HEK293 (cell line): ENCODE measurements around the gene RIMKLB.
"Not testable (repeated sequence)": the region's sequence is repeated elsewhere in the genome, so short reads cannot be mapped to it uniquely, and the experiment has no call there.

Source experiments
- SP2 ChIP-seq: fragments of 450-650 bp; formaldehyde crosslinking; IDR thresholded peaks from 2 replicates; pipeline ENCODE4 v1.5.1; 2016; ENCODE audit warnings: missing biosample characterization, missing genetic modification characterization
- ZBTB7A ChIP-seq: fragments of 450-650 bp; formaldehyde crosslinking; IDR thresholded peaks from 2 replicates; pipeline ENCODE4 v1.5.1; 2016; ENCODE audit warnings: low read depth, missing biosample characterization, missing genetic modification characterization
- ZNF24 ChIP-seq: fragments of 450-650 bp; formaldehyde crosslinking; IDR thresholded peaks from 2 replicates; pipeline ENCODE4 v1.5.1; 2016; ENCODE audit warnings: missing biosample characterization, missing genetic modification characterization
- ZNF423 ChIP-seq: fragments of 450-650 bp; formaldehyde crosslinking; IDR thresholded peaks from 2 replicates; pipeline ENCODE4 v1.5.1; 2016; ENCODE audit warnings: missing biosample characterization, missing genetic modification characterization
- ZNF501 ChIP-seq: fragments of 450-650 bp; formaldehyde crosslinking; IDR thresholded peaks from 2 replicates; pipeline ENCODE4 v1.5.1; 2016; ENCODE audit warnings: missing biosample characterization, missing genetic modification characterization
- TF ChIP-seq, protein P1 (sequence below): fragments of 450-650 bp; formaldehyde crosslinking; IDR thresholded peaks from 2 replicates; pipeline ENCODE4 v1.5.1; 2016; ENCODE audit warnings: missing biosample characterization, missing genetic modification characterization
- TF ChIP-seq, protein P2 (sequence below): sonication (generic); formaldehyde crosslinking; IDR thresholded peaks from 2 replicates; pipeline ENCODE4 v1.8.1; 2022; ENCODE audit warnings: mild to moderate bottlenecking, moderate library complexity, missing genetic modification reagents

DNA sequence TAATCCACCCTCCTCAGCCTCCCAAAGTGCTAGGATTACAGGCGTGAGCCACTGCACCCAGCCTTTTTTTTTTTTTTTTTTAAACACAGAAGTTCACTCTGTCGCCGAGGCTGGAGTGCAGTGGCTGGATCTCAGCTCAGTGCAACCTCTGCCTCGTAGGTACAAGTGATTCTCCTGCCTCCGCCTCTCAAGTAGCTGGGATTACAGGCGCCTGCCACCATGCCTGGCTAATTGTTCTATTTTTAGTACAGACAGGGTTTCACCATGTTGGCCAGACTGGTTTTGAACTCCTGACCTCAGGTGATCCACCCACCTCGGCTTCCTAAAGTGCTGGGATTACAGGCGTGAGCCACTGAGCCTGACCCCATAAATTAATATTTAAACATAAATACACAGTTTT, 47.8 kb downstream of the RIMKLB start:
- not testable (repeated sequence) for TF ChIP-seq ZBTB7A (tag by site-specific recombination); ZNF501 (tag by site-specific recombination); ZNF24; SP2 (tag by site-specific recombination); ZNF423 (tag by site-specific recombination)
- TF ChIP-seq, protein P1, sequence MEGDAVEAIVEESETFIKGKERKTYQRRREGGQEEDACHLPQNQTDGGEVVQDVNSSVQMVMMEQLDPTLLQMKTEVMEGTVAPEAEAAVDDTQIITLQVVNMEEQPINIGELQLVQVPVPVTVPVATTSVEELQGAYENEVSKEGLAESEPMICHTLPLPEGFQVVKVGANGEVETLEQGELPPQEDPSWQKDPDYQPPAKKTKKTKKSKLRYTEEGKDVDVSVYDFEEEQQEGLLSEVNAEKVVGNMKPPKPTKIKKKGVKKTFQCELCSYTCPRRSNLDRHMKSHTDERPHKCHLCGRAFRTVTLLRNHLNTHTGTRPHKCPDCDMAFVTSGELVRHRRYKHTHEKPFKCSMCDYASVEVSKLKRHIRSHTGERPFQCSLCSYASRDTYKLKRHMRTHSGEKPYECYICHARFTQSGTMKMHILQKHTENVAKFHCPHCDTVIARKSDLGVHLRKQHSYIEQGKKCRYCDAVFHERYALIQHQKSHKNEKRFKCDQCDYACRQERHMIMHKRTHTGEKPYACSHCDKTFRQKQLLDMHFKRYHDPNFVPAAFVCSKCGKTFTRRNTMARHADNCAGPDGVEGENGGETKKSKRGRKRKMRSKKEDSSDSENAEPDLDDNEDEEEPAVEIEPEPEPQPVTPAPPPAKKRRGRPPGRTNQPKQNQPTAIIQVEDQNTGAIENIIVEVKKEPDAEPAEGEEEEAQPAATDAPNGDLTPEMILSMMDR (tag by site-specific recombination), result not testable (repeated sequence)
- TF ChIP-seq, protein P2, sequence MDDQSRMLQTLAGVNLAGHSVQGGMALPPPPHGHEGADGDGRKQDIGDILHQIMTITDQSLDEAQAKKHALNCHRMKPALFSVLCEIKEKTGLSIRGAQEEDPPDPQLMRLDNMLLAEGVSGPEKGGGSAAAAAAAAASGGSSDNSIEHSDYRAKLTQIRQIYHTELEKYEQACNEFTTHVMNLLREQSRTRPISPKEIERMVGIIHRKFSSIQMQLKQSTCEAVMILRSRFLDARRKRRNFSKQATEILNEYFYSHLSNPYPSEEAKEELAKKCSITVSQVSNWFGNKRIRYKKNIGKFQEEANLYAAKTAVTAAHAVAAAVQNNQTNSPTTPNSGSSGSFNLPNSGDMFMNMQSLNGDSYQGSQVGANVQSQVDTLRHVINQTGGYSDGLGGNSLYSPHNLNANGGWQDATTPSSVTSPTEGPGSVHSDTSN (CRISPR knock-in tag), result not testable (repeated sequence)
